Nephron progenitor cell (in vitro differentiated cells): Measurements from ENCODE around the gene ARHGAP26.

Source experiments
- DNase-seq: peaks from one replicate; pipeline ENCODE4 v3.0.0; 2021
- H3K27ac Mint-ChIP-seq: 2 replicates; pipeline ENCODE4 v1.8.0; 2021; ENCODE audit warnings: mild to moderate bottlenecking, moderate library complexity, mixed read lengths
- H3K27me3 Mint-ChIP-seq: 2 replicates; pipeline ENCODE4 v1.8.0; 2021; ENCODE audit warnings: mild to moderate bottlenecking, low read depth, mixed read lengths; ENCODE audit not compliant: poor library complexity
- H3K36me3 Mint-ChIP-seq: 2 replicates; pipeline ENCODE4 v1.8.0; 2021; ENCODE audit warnings: low read depth, mixed read lengths
- H3K4me1 Mint-ChIP-seq: 2 replicates; pipeline ENCODE4 v1.8.0; 2021; ENCODE audit warnings: mixed read lengths
- H3K4me3 Mint-ChIP-seq: 2 replicates; pipeline ENCODE4 v1.8.0; 2021; ENCODE audit warnings: mild to moderate bottlenecking, moderate library complexity, mixed read lengths
- H3K9me3 Mint-ChIP-seq: 2 replicates; pipeline ENCODE4 v1.8.0; 2021; ENCODE audit warnings: mild to moderate bottlenecking, moderate library complexity, mixed read lengths
- TF ChIP-seq, protein P1 (sequence below): fragments of 200-600 bp; sonication (generic); IDR thresholded peaks from 2 replicates; pipeline ENCODE4 v1.5.0; 2021; ENCODE audit warnings: antibody characterized with exemption

ARHGAP26 gene

GRCh38 chr5:143181173-143181572 is 411.0 kb downstream of the ARHGAP26 start:
- Mint-ChIP-seq H3K4me3 (no peak overlapping the region), H3K9me3 (peaks cover 4% of the 10 kb centered on the region), H3K36me3 (no peaks in the 10 kb centered on the region), H3K27me3 (no peaks in the 10 kb centered on the region), H3K4me1 (no peaks in the 10 kb centered on the region), H3K27ac (no peak overlapping the region)
- TF ChIP-seq, protein P1, sequence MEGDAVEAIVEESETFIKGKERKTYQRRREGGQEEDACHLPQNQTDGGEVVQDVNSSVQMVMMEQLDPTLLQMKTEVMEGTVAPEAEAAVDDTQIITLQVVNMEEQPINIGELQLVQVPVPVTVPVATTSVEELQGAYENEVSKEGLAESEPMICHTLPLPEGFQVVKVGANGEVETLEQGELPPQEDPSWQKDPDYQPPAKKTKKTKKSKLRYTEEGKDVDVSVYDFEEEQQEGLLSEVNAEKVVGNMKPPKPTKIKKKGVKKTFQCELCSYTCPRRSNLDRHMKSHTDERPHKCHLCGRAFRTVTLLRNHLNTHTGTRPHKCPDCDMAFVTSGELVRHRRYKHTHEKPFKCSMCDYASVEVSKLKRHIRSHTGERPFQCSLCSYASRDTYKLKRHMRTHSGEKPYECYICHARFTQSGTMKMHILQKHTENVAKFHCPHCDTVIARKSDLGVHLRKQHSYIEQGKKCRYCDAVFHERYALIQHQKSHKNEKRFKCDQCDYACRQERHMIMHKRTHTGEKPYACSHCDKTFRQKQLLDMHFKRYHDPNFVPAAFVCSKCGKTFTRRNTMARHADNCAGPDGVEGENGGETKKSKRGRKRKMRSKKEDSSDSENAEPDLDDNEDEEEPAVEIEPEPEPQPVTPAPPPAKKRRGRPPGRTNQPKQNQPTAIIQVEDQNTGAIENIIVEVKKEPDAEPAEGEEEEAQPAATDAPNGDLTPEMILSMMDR, result no peak
- DNase-seq, result no peak

DNA sequence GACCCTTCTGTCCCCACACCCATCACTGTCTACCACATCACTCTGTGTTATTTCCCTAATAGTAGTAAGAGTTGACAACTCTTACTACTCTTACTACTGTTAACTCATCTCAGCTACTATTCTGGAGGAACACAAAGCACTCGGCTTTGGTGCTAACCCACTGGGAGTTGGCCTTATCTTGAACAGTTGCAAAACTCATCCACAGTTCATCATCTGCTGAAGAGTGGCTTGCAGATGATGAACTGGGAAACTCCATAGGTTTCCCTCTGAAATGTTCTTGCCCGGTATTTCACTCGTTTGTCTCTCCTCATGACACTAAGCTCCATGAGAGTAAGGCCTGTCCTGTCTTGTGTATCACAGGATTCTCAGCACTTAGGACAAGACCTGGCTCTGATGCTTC is 411.9 kb downstream of the ARHGAP26 start:
- Mint-ChIP-seq H3K4me3 (no peak overlapping the region), H3K36me3 (no peaks in the 10 kb centered on the region), H3K27me3 (no peaks in the 10 kb centered on the region), H3K27ac (no peak overlapping the region), H3K9me3 (peaks cover 4% of the 10 kb centered on the region), H3K4me1 (no peaks in the 10 kb centered on the region)
- TF ChIP-seq, protein P1, result no peak
- DNase-seq, result no peak

- Mint-ChIP-seq H3K9me3 (peaks cover 4% of the 10 kb centered on the region), H3K27me3 (peaks cover 2% of the 10 kb centered on the region), H3K4me1 (no peaks in the 10 kb centered on the region), H3K36me3 (no peaks in the 10 kb centered on the region), H3K4me3 (no peak overlapping the region), H3K27ac (no peak overlapping the region)
- TF ChIP-seq, protein P1, result no peak
- DNase-seq, result no peak
Observed at GRCh38 chr5:143182901-143183820, 413.0 kb downstream of the ARHGAP26 start.

- Mint-ChIP-seq H3K27ac (no peak overlapping the region), H3K27me3 (peaks cover 2% of the 10 kb centered on the region), H3K9me3 (peaks cover 4% of the 10 kb centered on the region), H3K4me1 (no peaks in the 10 kb centered on the region), H3K36me3 (no peaks in the 10 kb centered on the region), H3K4me3 (no peak overlapping the region)
- TF ChIP-seq, protein P1, result no peak
- no peak for DNase-seq
Observed at GRCh38 chr5:143183989-143184388, 413.8 kb downstream of the ARHGAP26 start.

GRCh38 chr5:143186623-143187022 is 416.4 kb downstream of the ARHGAP26 start:
- TF ChIP-seq, protein P1, result no peak
- DNase-seq, result no peak
- no peak overlapping the region for H3K4me3 Mint-ChIP-seq
- peaks cover 2% of the 10 kb centered on the region for H3K27me3 Mint-ChIP-seq
- peaks cover 8% of the 10 kb centered on the region for H3K9me3 Mint-ChIP-seq
- H3K4me1 Mint-ChIP-seq, result no peaks in the 10 kb centered on the region
- H3K36me3 Mint-ChIP-seq, result no peaks in the 10 kb centered on the region
- H3K27ac Mint-ChIP-seq, result no peak overlapping the region

DNA sequence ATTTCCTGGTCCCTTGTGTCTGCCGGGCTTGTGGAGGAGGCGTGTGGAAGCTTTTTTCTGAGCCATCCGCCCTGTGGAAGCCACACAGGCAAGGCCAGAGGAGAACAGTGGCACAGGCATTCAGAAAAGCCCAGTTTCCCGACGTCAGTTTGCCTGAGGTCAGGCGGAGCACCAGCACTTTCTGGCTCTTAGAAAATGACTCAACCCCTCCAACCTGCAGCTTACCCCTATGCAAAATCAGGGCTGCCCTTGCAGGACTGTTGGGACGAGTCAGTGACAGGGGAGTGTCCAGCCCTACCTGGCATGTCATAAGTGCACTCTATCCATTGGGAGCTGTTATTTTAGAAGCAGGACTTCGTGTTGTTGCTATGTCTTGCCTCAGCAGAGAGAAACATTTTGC is 417.3 kb downstream of the ARHGAP26 start:
- no peak overlapping the region for H3K27ac Mint-ChIP-seq
- no peaks in the 10 kb centered on the region for H3K36me3 Mint-ChIP-seq
- peaks cover 4% of the 10 kb centered on the region for H3K9me3 Mint-ChIP-seq
- TF ChIP-seq, protein P1, result no peak
- H3K27me3 Mint-ChIP-seq, result peaks cover 5% of the 10 kb centered on the region
- H3K4me1 Mint-ChIP-seq, result no peaks in the 10 kb centered on the region
- no peak overlapping the region for H3K4me3 Mint-ChIP-seq
- no peak for DNase-seq
